Fibroblast of villous mesenchyme (primary cell): ENCODE measurements around the gene TBC1D3B. TPM values are rescaled to one million over a fixed set of nuclear protein-coding genes. Genes with fewer than 3 reads are reported as not detected.
"Not testable (repeated sequence)": the region's sequence is repeated elsewhere in the genome, so short reads cannot be mapped to it uniquely, and the experiment has no call there.

ENCODE experiments used
- DNase-seq: peaks from one replicate; pipeline ENCODE4 v3.0.0-alpha.2; 2010; ENCODE audit warnings: low read depth
- H3K4me3 ChIP-seq: 2 replicates; pipeline ENCODE4 v1.5.1; 2011; ENCODE audit warnings: low read depth, mild to moderate bottlenecking, low read length
- CTCF ChIP-seq: IDR thresholded peaks from 2 replicates; pipeline ENCODE4 v1.5.1; 2012; ENCODE audit warnings: low read depth, mild to moderate bottlenecking, low read length; ENCODE audit not compliant: insufficient read depth
- total RNA-seq: library from RNA; depleted of rRNA; stranded (reverse); fragments of >200 nt; gene quantifications from 2 replicates; pipeline ENCODE4 v1.2.3, GENCODE V29; 2012

Gene TBC1D3B
- total RNA-seq, 1 donor = 0.43 TPM

GRCh38 chr17:36209575-36209974 lies 33.1 kb upstream of the TBC1D3B start:
- no peak for TF ChIP-seq CTCF
- H3K4me3 ChIP-seq = no peak overlapping the region
- no peak for DNase-seq

- not testable (repeated sequence) for H3K4me3 ChIP-seq, DNase-seq
Observed at GRCh38 chr17:36207383-36207782, 30.9 kb upstream of the TBC1D3B start.

GRCh38 chr17:36206486-36206821 lies 30.0 kb upstream of the TBC1D3B start:
- not testable (repeated sequence) for H3K4me3 ChIP-seq, DNase-seq

- no peak for DNase-seq
- TF ChIP-seq CTCF = no peak
- no peak overlapping the region for H3K4me3 ChIP-seq
Observed at GRCh38 chr17:36205637-36206485, 29.4 kb upstream of the TBC1D3B start.

- TF ChIP-seq CTCF = no peak
- no peak overlapping the region for H3K4me3 ChIP-seq
- DNase-seq = no peak
Observed at GRCh38 chr17:36204724-36205500, 28.5 kb upstream of the TBC1D3B start.

- TF ChIP-seq CTCF = no peak
- H3K4me3 ChIP-seq = no peak overlapping the region
- no peak for DNase-seq
Observed at GRCh38 chr17:36203335-36203734, 26.9 kb upstream of the TBC1D3B start.

GRCh38 chr17:36201506-36201905 lies 25.1 kb upstream of the TBC1D3B start:
- H3K4me3 ChIP-seq, DNase-seq: not testable (repeated sequence)

- H3K4me3 ChIP-seq, DNase-seq: not testable (repeated sequence)
Observed at GRCh38 chr17:36201102-36201501, 24.7 kb upstream of the TBC1D3B start.

GRCh38 chr17:36198831-36199465 lies 22.5 kb upstream of the TBC1D3B start:
- DNase-seq = no peak
- H3K4me3 ChIP-seq = no peak overlapping the region
- no peak for TF ChIP-seq CTCF
